Ascending aorta (tissue), 2 donors: ENCODE results near the gene FXN. TPM values are rescaled to one million over a fixed set of nuclear protein-coding genes. Genes with fewer than 3 reads are reported as not detected.

ENCODE experiments used
- DNase-seq, 2 donors: peaks; one replicate each; pipeline ENCODE4 v3.0.0-alpha.2; 2019; ENCODE audit warnings: low spot score in 2 of 2
- H3K27ac ChIP-seq, 2 donors: fragments of 200-600 bp; sonication (generic); one replicate each; pipeline ENCODE4 v1.5.1; 2016 to 2017; ENCODE audit warnings: mild to moderate bottlenecking in 1 of 2
- H3K27me3 ChIP-seq: fragments of 200-600 bp; sonication (generic); one replicate; pipeline ENCODE4 v1.5.1; 2017
- H3K36me3 ChIP-seq, 2 donors: fragments of 200-600 bp; sonication (generic); one replicate each; pipeline ENCODE4 v1.5.1; 2016
- H3K4me1 ChIP-seq, 2 donors: fragments of 200-600 bp; sonication (generic); one replicate each; pipeline ENCODE4 v1.5.1; 2016 to 2017; ENCODE audit warnings: mild to moderate bottlenecking in 1 of 2
- H3K4me3 ChIP-seq, 2 donors: fragments of 200-600 bp; sonication (generic); one replicate each; pipeline ENCODE4 v1.5.1; 2016 to 2017; ENCODE audit warnings: mild to moderate bottlenecking in 1 of 2
- H3K9me3 ChIP-seq, 2 donors: fragments of 200-600 bp; sonication (generic); one replicate each; pipeline ENCODE4 v1.5.1; 2016
- CTCF ChIP-seq, 3 experiments: fragments of 200-600 bp in 2 of 3; fragments of 450-650 bp in 1 of 3; sonication (generic) in 2 of 3; IDR thresholded peaks; one replicate each; pipeline ENCODE4 v1.5.1; 2016 to 2019; ENCODE audit warnings: antibody characterized with exemption in 3 of 3, mild to moderate bottlenecking in 1 of 3, moderate library complexity in 1 of 3
- intact Hi-C: fragments of 100-400 bp; cut with DNase I; formaldehyde crosslinking; loops from one replicate; pipeline ENCODE4 v1.15.1; 2023
- total RNA-seq: library from RNA; depleted of rRNA; stranded (reverse); fragments of >200 nt; gene quantifications from one replicate; pipeline ENCODE4 v1.1.0, GENCODE V29; 2016

Gene FXN
- total RNA-seq, 1 donor from 2014 or later, result not detected

GRCh38 chr9:69058101-69058500 is 22.5 kb downstream of the FXN start:
- H3K27ac ChIP-seq, result no peak overlapping the region
- H3K27me3 ChIP-seq, result no peaks in the 10 kb centered on the region
- no peak overlapping the region for H3K4me3 ChIP-seq
- intact Hi-C loops, result no loop called here
- DNase-seq, result no peak
- no peaks in the 10 kb centered on the region for H3K36me3 ChIP-seq
- peaks cover 4 to 9% of the 10 kb centered on the region in 2 donors for H3K4me1 ChIP-seq
- no peak for TF ChIP-seq CTCF (IDR thresholded peaks at IDR 0.05)
- no peaks in the 10 kb centered on the region for H3K9me3 ChIP-seq

- Histone ChIP-seq H3K4me3 (no peak overlapping the region), H3K9me3 (no peaks in the 10 kb centered on the region), H3K27me3 (no peaks in the 10 kb centered on the region), H3K36me3 (no peaks in the 10 kb centered on the region), H3K27ac (no peak overlapping the region), H3K4me1 (peaks cover 0 to 7% of the 10 kb centered on the region in 2 donors)
- DNase-seq, result no peak
- TF ChIP-seq CTCF (IDR thresholded peaks at IDR 0.05), result no peak
- intact Hi-C loops, result no loop called here
These were observed 25.2 kb downstream of the FXN start for GRCh38 chr9:69060766-69061165.

DNA sequence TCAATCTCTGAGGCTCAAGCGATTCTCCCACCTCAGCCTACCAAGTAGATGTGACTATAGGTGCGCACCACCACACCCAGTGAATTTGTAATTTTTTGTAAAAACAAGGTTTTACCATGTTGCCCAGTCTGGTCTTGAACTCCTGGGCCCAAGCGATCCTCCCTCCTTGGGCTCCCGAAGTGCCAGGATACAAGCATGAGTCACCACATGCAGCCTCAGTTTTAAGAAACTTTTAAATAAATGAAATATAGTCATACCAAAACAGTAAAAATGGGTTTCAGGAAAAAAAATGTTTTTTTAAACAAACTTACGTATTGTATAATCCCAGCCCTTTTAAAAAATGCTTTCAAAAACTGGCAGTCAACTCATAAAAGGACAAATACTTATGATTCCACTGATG is 26.6 kb downstream of the FXN start:
- Histone ChIP-seq H3K27me3 (no peaks in the 10 kb centered on the region), H3K9me3 (no peaks in the 10 kb centered on the region), H3K4me3 (no peak overlapping the region), H3K36me3 (peaks cover 0 to 5% of the 10 kb centered on the region in 2 donors), H3K27ac (peak overlapping the region; percentile 64 to 72), H3K4me1 (peaks cover 0 to 7% of the 10 kb centered on the region in 2 donors)
- TF ChIP-seq CTCF (IDR thresholded peaks at IDR 0.05), result no peak
- intact Hi-C loops, result loop anchor here (2.0 kb wide), 1 partner anchor 59 kb away; no protein-coding TSS in a partner anchor
- no peak for DNase-seq

GRCh38 chr9:69063839-69064238 is 28.3 kb downstream of the FXN start:
- Histone ChIP-seq H3K27ac (peak overlapping the region; percentile 1 to 21), H3K9me3 (no peaks in the 10 kb centered on the region), H3K36me3 (peaks cover 0 to 5% of the 10 kb centered on the region in 2 donors), H3K27me3 (no peaks in the 10 kb centered on the region), H3K4me3 (no peak overlapping the region), H3K4me1 (peaks cover 0 to 7% of the 10 kb centered on the region in 2 donors)
- DNase-seq, result no peak
- intact Hi-C loops, result loop anchor here (2.0 kb wide), 1 partner anchor 57 kb away; no protein-coding TSS in a partner anchor
- no peak for TF ChIP-seq CTCF (IDR thresholded peaks at IDR 0.05)

DNA sequence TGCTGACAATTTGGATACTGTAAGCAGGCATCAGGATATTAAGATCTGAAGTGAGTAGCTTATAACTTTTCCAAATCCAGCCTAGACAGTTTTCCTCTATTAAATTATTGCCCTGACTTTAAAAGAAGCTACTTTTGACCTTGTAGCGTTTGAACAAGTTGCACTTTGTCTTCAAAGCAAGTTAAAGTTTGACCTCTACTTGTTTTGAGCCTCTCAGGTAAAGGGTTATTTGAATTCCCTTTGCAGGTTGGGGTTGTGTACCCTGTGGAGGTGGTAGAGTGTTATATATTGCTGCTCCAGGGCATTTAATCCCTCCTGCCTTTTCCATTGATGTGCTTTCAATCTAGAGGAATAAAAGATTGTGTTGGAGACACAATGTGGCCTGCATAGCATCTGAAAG is 30.1 kb downstream of the FXN start:
- intact Hi-C loops, result no loop called here
- Histone ChIP-seq H3K36me3 (peaks cover 0 to 5% of the 10 kb centered on the region in 2 donors), H3K27ac (no peak overlapping the region), H3K4me1 (peaks cover 0 to 7% of the 10 kb centered on the region in 2 donors), H3K27me3 (no peaks in the 10 kb centered on the region), H3K4me3 (no peak overlapping the region), H3K9me3 (no peaks in the 10 kb centered on the region)
- TF ChIP-seq CTCF (IDR thresholded peaks at IDR 0.05), result no peak
- no peak for DNase-seq

GRCh38 chr9:69066955-69067354 is 31.4 kb downstream of the FXN start:
- H3K36me3 ChIP-seq, result peaks cover 0 to 5% of the 10 kb centered on the region in 2 donors
- no peak overlapping the region for H3K4me3 ChIP-seq
- no peaks in the 10 kb centered on the region for H3K9me3 ChIP-seq
- no peaks in the 10 kb centered on the region for H3K27me3 ChIP-seq
- H3K4me1 ChIP-seq, result peaks cover 0 to 4% of the 10 kb centered on the region in 2 donors
- intact Hi-C loops, result no loop called here
- no peak for DNase-seq
- TF ChIP-seq CTCF (IDR thresholded peaks at IDR 0.05), result no peak
- no peak overlapping the region for H3K27ac ChIP-seq
